Epithelial cell of proximal tubule (primary cell): ENCODE results near the gene VSX1. TPM values are rescaled to one million over a fixed set of nuclear protein-coding genes. Genes with fewer than 3 reads are reported as not detected.

Experiments used
- DNase-seq: peaks from one replicate; pipeline ENCODE4 v3.0.0-alpha.2; 2011; ENCODE audit warnings: low read depth
- H3K4me3 ChIP-seq: 2 replicates; pipeline ENCODE4 v1.5.1; 2011; ENCODE audit warnings: low read depth, mild to moderate bottlenecking, low read length
- total RNA-seq: library from RNA; depleted of rRNA; stranded (reverse); fragments of >200 nt; gene quantifications from 2 replicates; pipeline ENCODE4 v1.2.3, GENCODE V29; 2015
- TF ChIP-seq, protein P1 (sequence below): conservative IDR thresholded peaks from 2 replicates; pipeline ENCODE4 v1.5.1; 2012; ENCODE audit warnings: low read depth, mild to moderate bottlenecking, low read length

The VSX1 gene
- total RNA-seq, 1 donor from 2014 or later = not detected

DNA sequence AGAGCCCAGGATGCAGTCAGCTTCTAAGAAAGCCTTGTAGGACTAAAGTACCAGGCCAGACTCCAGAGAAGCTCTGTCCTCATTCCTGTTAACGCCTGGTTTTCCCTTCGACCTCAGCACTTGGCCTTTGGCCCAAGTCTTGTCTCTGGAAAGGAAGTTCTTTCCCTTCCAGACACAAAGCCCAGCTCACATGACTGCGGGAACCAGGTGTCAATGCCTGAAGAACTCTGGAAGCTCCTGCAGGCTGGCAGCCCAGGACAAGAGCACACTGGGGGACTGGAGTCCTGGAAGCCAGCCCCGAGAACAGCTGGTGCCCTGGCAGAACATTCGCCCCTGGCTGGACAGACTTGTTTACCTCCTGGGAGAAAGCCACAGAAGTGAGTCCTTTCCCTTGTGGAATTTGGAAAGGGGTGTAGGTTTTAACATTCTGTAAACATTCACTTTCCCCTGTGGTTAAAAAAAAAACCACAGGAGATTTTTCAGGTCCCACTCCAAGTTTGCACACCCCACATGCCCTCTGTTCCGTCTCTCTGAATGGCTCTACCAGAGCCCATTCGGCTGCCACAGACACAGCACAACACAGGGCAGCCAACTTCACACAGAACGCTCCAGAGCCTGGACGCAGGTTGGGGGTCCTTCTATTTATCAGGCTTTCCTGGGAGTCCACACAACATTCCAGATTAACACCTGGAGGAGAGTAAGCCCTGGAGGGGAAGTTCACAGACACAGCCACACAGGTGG lies 42.1 kb downstream of the VSX1 start:
- no peak for DNase-seq
- TF ChIP-seq, protein P1, sequence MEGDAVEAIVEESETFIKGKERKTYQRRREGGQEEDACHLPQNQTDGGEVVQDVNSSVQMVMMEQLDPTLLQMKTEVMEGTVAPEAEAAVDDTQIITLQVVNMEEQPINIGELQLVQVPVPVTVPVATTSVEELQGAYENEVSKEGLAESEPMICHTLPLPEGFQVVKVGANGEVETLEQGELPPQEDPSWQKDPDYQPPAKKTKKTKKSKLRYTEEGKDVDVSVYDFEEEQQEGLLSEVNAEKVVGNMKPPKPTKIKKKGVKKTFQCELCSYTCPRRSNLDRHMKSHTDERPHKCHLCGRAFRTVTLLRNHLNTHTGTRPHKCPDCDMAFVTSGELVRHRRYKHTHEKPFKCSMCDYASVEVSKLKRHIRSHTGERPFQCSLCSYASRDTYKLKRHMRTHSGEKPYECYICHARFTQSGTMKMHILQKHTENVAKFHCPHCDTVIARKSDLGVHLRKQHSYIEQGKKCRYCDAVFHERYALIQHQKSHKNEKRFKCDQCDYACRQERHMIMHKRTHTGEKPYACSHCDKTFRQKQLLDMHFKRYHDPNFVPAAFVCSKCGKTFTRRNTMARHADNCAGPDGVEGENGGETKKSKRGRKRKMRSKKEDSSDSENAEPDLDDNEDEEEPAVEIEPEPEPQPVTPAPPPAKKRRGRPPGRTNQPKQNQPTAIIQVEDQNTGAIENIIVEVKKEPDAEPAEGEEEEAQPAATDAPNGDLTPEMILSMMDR = no peak
- no peak overlapping the region for H3K4me3 ChIP-seq

DNA sequence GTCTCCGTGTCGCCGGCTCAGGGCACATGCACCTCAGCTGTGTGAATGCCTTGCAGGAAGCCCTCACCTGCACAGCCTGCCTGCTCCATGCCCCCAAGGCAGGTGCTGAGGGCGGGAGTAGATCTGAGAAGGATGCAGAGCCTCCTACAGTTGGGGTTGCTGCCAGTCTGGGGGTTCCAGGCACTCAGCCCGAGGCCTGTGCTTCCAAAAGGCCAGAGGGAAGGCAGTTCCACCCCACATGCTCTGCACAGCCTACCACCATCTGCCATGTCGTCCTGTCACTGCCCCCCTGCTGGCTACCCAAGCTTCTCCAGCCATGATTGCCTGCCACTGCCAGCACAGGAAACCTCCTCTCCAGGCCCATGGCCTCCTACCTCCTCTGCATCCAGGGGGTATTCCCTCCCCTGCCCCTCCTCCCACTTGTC lies 43.3 kb downstream of the VSX1 start:
- H3K4me3 ChIP-seq = no peak overlapping the region
- no peak for DNase-seq
- TF ChIP-seq, protein P1 = no peak

DNA sequence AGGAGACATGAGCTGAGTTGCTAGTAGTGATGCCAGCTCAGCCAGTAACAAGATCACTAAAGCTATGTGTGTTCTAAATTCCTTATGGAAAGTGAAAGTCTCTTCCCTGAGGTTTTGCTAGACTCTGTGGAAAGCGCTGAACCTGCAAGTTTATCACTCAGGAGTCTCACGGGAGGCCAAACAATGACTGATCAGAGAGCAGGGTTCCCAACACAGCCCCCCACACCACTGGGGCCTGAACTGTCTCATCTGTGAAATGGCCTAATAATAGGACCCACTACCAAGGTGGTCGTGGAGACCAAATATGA lies 43.9 kb downstream of the VSX1 start:
- H3K4me3 ChIP-seq = no peak overlapping the region
- DNase-seq = no peak
- TF ChIP-seq, protein P1 = no peak

DNA sequence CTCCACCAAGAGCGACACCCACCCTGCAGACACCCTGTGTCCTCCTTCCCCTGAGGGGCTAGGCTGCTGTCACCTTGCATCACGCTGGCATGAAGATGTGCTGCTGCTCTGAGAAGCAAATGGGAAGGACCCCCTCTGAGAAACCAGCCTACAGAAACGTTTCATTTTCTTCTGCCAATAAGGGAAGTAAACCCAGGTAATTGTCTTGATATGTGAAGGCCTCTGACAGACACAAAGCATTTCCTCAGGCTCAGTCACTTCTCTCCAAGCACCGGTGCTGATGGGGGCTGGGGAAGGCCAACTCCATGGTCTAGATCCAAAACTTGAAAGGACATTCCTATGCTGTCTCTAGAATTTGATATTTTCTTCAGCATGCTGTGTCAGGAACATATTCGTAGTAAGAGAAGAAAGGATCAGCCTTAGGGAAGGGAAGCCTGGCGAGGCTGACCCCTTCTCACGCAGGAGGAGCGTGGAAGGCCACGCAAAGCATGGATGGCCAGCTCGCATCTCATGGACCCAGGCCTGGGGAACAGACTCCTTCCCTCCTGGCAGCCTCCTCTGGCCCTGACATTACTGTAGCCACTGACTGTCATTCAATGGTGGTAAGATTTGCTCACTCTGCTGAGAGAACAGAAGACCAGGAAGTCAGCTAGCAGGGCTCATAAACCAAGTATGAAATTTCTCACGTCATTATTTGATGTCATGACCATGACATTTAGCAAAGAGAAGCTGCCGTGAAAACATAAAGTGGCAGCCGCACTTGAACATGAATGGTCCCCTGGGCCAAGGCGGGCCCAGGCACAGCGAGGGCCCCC lies 44.4 kb downstream of the VSX1 start:
- TF ChIP-seq, protein P1 = no peak
- no peak overlapping the region for H3K4me3 ChIP-seq
- no peak for DNase-seq

DNA sequence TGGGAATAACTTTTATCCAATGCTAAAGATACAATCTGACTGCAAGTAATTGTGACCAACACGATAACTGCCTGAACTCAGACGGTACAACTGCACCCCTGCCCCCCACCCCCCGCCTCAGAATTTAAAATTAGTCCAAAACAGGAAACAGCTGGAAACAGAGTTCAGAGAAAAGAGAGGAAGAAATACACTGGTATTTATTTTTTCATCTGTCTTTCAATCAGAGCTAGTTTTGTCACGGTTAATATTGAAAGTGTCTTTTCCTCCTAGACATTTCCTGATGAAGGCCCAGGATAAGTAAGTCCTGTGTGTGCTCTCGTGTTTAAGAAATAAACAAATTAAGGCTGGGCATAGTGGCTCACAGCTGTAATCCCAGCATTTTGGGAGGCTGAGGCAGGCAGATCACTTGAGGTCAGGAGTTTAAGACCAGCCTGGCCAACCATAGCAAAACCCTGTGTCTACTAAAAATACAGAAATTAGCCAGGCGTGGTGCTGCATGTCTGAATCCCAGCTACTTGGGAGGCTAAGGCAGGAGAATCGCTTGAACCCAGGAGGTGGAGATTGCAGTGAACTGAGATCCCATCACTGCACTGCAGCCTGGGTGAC lies 45.5 kb downstream of the VSX1 start:
- no peak overlapping the region for H3K4me3 ChIP-seq
- no peak for DNase-seq
- TF ChIP-seq, protein P1 = no peak

DNA sequence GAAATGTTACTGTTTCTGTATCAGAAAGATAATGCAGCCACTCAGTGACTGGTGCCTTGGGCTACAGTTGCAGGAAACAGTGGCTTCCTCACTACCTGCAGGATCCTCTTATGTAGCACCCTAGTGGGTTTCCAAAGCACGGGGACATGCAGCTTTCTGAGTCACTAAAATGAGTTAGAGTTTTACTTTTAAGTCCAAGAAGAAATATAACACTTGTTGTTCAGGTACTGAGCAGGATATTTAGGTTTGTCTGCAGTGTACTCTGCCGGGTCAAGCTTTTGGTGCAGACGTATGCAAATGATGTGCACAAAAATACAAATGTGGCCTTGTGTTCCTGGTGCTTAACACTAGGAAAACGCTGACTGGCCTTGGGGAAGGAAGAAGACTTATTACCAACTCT lies 46.0 kb downstream of the VSX1 start:
- H3K4me3 ChIP-seq = no peak overlapping the region
- no peak for DNase-seq
- TF ChIP-seq, protein P1 = no peak
